Neuronal stem cell (in vitro differentiated cells): Measurements from ENCODE around the gene LY9. TPM values are rescaled to one million over a fixed set of nuclear protein-coding genes. Genes with fewer than 3 reads are reported as not detected.
A peak's percentile ranks its signal among the peaks of the same experiment; 100 is the strongest.

Experiments used
- DNase-seq: peaks from one replicate; pipeline ENCODE4 v3.0.0-alpha.2; 2013; ENCODE audit warnings: low spot score
- H2AFZ ChIP-seq: one replicate; pipeline ENCODE4 v1.6.1; 2013; ENCODE audit warnings: mild to moderate bottlenecking, low read length, inconsistent platforms
- H2AK5ac ChIP-seq: 2 replicates; pipeline ENCODE4 v1.6.1; 2013; ENCODE audit warnings: low read depth, mild to moderate bottlenecking, inconsistent platforms, low read length, moderate library complexity, mixed read lengths
- H2BK120ac ChIP-seq: 2 replicates; pipeline ENCODE4 v1.6.1; 2013; ENCODE audit warnings: low read depth, mild to moderate bottlenecking, inconsistent platforms, low read length, moderate library complexity, mixed read lengths
- H2BK12ac ChIP-seq: one replicate; pipeline ENCODE4 v1.6.1; 2013; ENCODE audit warnings: low read length, inconsistent platforms
- H2BK15ac ChIP-seq: 2 replicates; pipeline ENCODE4 v1.6.1; 2013; ENCODE audit warnings: mild to moderate bottlenecking, low read length, inconsistent platforms, mixed read lengths
- H2BK5ac ChIP-seq: one replicate; pipeline ENCODE4 v1.6.1; 2013; ENCODE audit warnings: inconsistent platforms, mild to moderate bottlenecking, low read length, moderate library complexity
- H3K14ac ChIP-seq: one replicate; pipeline ENCODE4 v1.6.1; 2013; ENCODE audit warnings: low read length, inconsistent platforms
- H3K18ac ChIP-seq: 2 replicates; pipeline ENCODE4 v1.6.1; 2013; ENCODE audit warnings: low read length, inconsistent platforms
- H3K23ac ChIP-seq: 2 replicates; pipeline ENCODE4 v1.6.1; 2013; ENCODE audit warnings: low read depth, mild to moderate bottlenecking, mixed read lengths, low read length, inconsistent platforms; ENCODE audit not compliant: poor library complexity
- H3K27ac ChIP-seq: replicated peaks from 3 replicates; pipeline ENCODE4 v1.5.1; 2013; ENCODE audit warnings: low read length, inconsistent platforms
- H3K27me3 ChIP-seq, 3 experiments: 2 replicates each; pipeline ENCODE4 v1.6.1; 2013; ENCODE audit warnings: low read length in 3 of 3, mild to moderate bottlenecking in 2 of 3, inconsistent platforms in 1 of 3, low read depth in 1 of 3, mixed read lengths in 1 of 3, moderate library complexity in 1 of 3; ENCODE audit not compliant: control insufficient read depth in 3 of 3, insufficient read depth in 3 of 3
- H3K36me3 ChIP-seq, 2 donors: replicated peaks in 1 of 2; 2 replicates each; pipeline ENCODE4 v1.6.1; 2013; ENCODE audit warnings: low read length in 2 of 2; ENCODE audit not compliant: control insufficient read depth in 2 of 2, insufficient read depth in 2 of 2
- H3K4ac ChIP-seq: 2 replicates; pipeline ENCODE4 v1.6.1; 2013; ENCODE audit warnings: inconsistent platforms, mild to moderate bottlenecking, low read length, moderate library complexity
- H3K4me1 ChIP-seq, 2 donors: 1 replicate in 1 of 2; 2 replicates in 1 of 2; pipeline ENCODE4 v1.6.1; 2013; ENCODE audit warnings: low read length in 2 of 2, low read depth in 1 of 2; ENCODE audit not compliant: control insufficient read depth in 2 of 2, insufficient read depth in 1 of 2
- H3K4me2 ChIP-seq: one replicate; pipeline ENCODE4 v1.6.1; 2013; ENCODE audit warnings: mild to moderate bottlenecking, low read length, inconsistent platforms; ENCODE audit not compliant: insufficient read depth, poor library complexity, severe bottlenecking
- H3K4me3 ChIP-seq, 2 donors: 2 replicates each; pipeline ENCODE4 v1.5.1; 2013; ENCODE audit warnings: low read length in 2 of 2, mild to moderate bottlenecking in 2 of 2, inconsistent platforms in 1 of 2, moderate library complexity in 1 of 2
- H3K79me1 ChIP-seq: one replicate; pipeline ENCODE4 v1.6.1; 2013; ENCODE audit warnings: low read depth, mild to moderate bottlenecking, inconsistent platforms, low read length, moderate library complexity
- H3K9ac ChIP-seq: one replicate; pipeline ENCODE4 v1.6.1; 2013; ENCODE audit warnings: mild to moderate bottlenecking, low read depth, low read length, inconsistent platforms; ENCODE audit not compliant: poor library complexity
- H3K9me3 ChIP-seq, 2 donors: replicated peaks in 1 of 2; 2 replicates each; pipeline versions ENCODE3 to v1.6.1; 2013; ENCODE audit warnings: low read length in 2 of 2, mild to moderate bottlenecking in 2 of 2, inconsistent platforms in 1 of 2, low read depth in 1 of 2, mixed read lengths in 1 of 2, moderate library complexity in 1 of 2; ENCODE audit not compliant: control insufficient read depth in 2 of 2, insufficient read depth in 1 of 2
- H4K8ac ChIP-seq: one replicate; pipeline ENCODE4 v1.6.1; 2013; ENCODE audit warnings: low read depth, mild to moderate bottlenecking, inconsistent platforms, low read length, moderate library complexity
- H4K91ac ChIP-seq: one replicate; pipeline ENCODE4 v1.6.1; 2013; ENCODE audit warnings: low read length, low read depth, mild to moderate bottlenecking, inconsistent platforms; ENCODE audit not compliant: poor library complexity
- WGBS, 2 donors: extraction: QIAGEN DNeasy Blood & Tissue Kit; methylation state at CpG; one replicate each; pipeline ENCODE4 v1.1.7; 2013; ENCODE audit warnings: missing lambda C conversion rate in 2 of 2, mixed read lengths in 1 of 2; ENCODE audit not compliant: insufficient read length in 2 of 2, insufficient replicate concordance in 1 of 2; ENCODE audit errors: extremely low coverage in 2 of 2; 5-methylcytosine and 5-hydroxymethylcytosine counted together
- polyA plus RNA-seq, 2 experiments: library from polyadenylated mRNA; stranded (reverse); fragments of 200-250 nt; gene quantifications; one replicate each; pipeline ENCODE4 v1.2.3, GENCODE V29; 2013

LY9 gene
- polyA plus RNA-seq (2013, experiment 1 of 2), result not detected
- not detected for polyA plus RNA-seq (2013, experiment 2 of 2)

DNA sequence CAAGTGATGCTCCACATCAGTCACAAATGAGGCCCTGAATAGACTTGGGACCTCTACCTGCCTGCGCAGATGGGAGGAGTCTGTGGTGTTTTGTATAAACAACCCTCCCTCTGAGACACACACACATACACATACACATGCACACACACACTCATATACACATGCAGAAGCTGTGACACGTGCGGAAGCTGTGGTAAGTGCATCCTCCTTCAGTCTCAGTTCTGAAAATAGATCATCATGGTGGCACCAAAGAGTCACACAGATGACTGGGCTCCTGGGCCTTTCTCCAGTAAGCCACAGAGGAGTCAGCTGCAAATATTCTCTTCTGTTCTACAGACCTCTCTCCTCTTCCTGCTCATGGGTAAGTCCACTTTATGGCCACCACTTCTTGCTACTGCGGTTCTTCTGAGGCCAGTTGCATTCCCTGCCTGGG, at the start of gene LY9:
LY9 (plus strand) TSS at position 224 of the 433 bp plus-strand sequence; CDS start at position 238, 14 bp downstream.
- H2BK12ac ChIP-seq, result no peak within 1 kb of the TSS
- no peak within 1 kb of the TSS for H3K4me2 ChIP-seq
- no peak within 1 kb of the TSS for H2BK120ac ChIP-seq
- H3K4me3 ChIP-seq, result no peak within 1 kb of the TSS
- H3K4ac ChIP-seq, result no peak within 1 kb of the TSS
- no peak within 1 kb of the TSS for H4K8ac ChIP-seq
- H3K79me1 ChIP-seq, result no peaks in the 10 kb centered on the region
- H3K36me3 ChIP-seq, result no peaks in the 10 kb centered on the region
- H3K14ac ChIP-seq, result peak within 1 kb of the TSS; percentile 42
- no peaks in the 10 kb centered on the region for H3K27me3 ChIP-seq
- peak within 1 kb of the TSS; percentile 17 for H3K18ac ChIP-seq
- no peak within 1 kb of the TSS for H2AK5ac ChIP-seq
- H3K4me1 ChIP-seq, result no peaks in the 10 kb centered on the region
- H4K91ac ChIP-seq, result no peak within 1 kb of the TSS
- H3K23ac ChIP-seq, result no peak within 1 kb of the TSS
- no peak within 1 kb of the TSS for H2AFZ ChIP-seq
- WGBS, 2 donors, result no CpG with 5 or more reads among the region's 4 CpGs
- no peak within 1 kb of the TSS for H3K9ac ChIP-seq
- no peak within 1 kb of the TSS for H3K27ac ChIP-seq
- no peak within 1 kb of the TSS for H2BK5ac ChIP-seq
- DNase-seq, result no peak
- H2BK15ac ChIP-seq, result no peak within 1 kb of the TSS
- peaks cover 0 to 2% of the 10 kb centered on the region in 2 donors for H3K9me3 ChIP-seq

DNA sequence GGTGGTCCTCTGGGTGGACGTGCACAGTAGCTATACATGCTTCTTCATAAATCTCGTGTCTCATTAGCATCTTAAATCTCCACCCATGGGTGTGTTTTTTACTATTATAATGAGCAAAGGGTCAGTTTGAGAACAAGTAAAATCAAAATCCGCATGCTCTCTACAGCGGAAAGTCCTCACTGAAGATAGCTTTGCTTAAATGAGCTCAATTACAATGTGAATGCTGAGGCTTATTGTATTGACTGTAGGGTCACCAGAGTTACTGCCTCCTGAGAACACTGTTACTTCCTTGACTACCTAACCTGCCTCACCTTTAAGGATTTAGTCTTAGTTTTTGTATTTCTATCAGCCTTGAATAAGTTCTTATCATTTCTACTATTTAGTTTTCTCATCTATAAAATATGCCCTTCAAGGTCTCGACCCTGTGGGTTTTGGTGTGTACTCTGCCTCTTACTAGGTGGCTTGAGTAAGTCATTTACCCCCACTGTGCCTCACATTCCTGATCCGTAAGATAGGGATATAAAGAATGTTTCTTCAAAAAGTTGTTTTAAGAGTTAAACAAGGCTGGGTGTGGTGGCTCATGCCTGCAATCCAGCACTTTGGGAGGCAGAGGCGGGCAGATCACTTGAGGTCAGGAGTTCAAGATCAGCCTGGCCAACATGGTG, 49.0 kb upstream of the LY9 start:
- Histone ChIP-seq H3K79me1 (no peaks in the 10 kb centered on the region), H3K4ac (no peak overlapping the region), H2BK120ac (no peak overlapping the region), H3K27ac (no peak overlapping the region), H3K9ac (no peak overlapping the region), H3K9me3 (no peaks in the 10 kb centered on the region), H3K23ac (no peak overlapping the region), H3K18ac (no peak overlapping the region), H3K4me2 (no peak overlapping the region), H3K14ac (no peak overlapping the region), H2BK15ac (no peak overlapping the region), H4K91ac (no peak overlapping the region), H3K27me3 (no peaks in the 10 kb centered on the region), H3K36me3 (no peaks in the 10 kb centered on the region), H3K4me1 (no peaks in the 10 kb centered on the region), H2AFZ (no peak overlapping the region), H2AK5ac (no peak overlapping the region), H2BK12ac (no peak overlapping the region), H4K8ac (no peak overlapping the region), H2BK5ac (no peak overlapping the region), H3K4me3 (no peak overlapping the region)
- no peak for DNase-seq
- no CpG with 5 or more reads among the region's 7 CpGs for WGBS, 2 donors

DNA sequence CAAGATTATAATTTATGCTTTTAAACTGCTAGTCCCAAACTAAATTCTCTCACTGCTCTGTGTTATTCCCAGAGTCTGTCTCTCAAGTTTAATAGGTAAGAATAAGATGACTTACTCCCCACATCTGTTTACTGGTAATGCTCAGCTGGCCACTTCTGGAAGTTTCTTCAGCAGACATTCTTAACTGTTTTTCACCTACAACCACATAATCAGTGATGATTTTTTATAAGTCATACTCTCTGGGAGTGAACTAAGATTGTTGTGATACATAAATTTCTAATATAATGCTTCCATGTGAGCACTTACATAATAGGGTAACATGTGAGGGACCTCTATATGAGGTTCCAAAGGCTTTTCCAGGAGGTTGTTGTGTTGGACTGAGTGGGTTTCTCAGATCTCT, 48.3 kb upstream of the LY9 start:
- Histone ChIP-seq H3K4me2 (no peak overlapping the region), H3K18ac (no peak overlapping the region), H2AK5ac (no peak overlapping the region), H3K9ac (no peak overlapping the region), H2BK15ac (no peak overlapping the region), H3K4ac (no peak overlapping the region), H2BK120ac (no peak overlapping the region), H3K4me3 (no peak overlapping the region), H3K79me1 (no peaks in the 10 kb centered on the region), H2BK5ac (no peak overlapping the region), H3K9me3 (no peaks in the 10 kb centered on the region), H3K4me1 (no peaks in the 10 kb centered on the region), H3K23ac (no peak overlapping the region), H2BK12ac (no peak overlapping the region), H3K14ac (no peak overlapping the region), H3K27ac (no peak overlapping the region), H4K91ac (no peak overlapping the region), H3K36me3 (no peaks in the 10 kb centered on the region), H4K8ac (no peak overlapping the region), H2AFZ (no peak overlapping the region), H3K27me3 (no peaks in the 10 kb centered on the region)
- DNase-seq, result no peak

DNA sequence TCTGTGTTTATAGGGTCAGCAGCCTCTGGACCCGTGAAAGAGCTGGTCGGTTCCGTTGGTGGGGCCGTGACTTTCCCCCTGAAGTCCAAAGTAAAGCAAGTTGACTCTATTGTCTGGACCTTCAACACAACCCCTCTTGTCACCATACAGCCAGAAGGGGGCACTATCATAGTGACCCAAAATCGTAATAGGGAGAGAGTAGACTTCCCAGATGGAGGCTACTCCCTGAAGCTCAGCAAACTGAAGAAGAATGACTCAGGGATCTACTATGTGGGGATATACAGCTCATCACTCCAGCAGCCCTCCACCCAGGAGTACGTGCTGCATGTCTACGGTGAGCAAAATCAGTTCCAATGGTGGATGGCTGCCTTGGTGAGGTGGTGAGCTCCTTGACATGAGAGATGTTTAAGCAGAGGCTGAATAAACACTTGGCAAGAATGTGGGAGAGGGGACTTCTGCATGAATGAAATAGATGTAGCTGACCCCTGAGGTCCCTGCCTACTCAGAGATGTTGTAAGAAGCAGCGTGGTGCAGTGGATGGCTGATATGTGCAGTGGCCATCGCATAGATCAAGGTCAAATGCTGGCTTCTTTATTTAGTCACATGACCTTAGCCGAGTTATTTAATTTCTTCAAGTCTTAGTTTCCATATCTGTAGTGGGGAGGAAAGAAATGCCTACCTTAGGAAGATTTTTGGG, 47.6 kb upstream of the LY9 start:
- DNase-seq, result no peak
- Histone ChIP-seq H2AK5ac (no peak overlapping the region), H3K4me2 (no peak overlapping the region), H3K18ac (no peak overlapping the region), H3K4ac (no peak overlapping the region), H3K27ac (no peak overlapping the region), H3K27me3 (no peaks in the 10 kb centered on the region), H3K9ac (no peak overlapping the region), H3K9me3 (no peaks in the 10 kb centered on the region), H3K4me1 (no peaks in the 10 kb centered on the region), H3K36me3 (no peaks in the 10 kb centered on the region), H3K4me3 (no peak overlapping the region), H3K79me1 (no peaks in the 10 kb centered on the region), H4K8ac (no peak overlapping the region), H3K23ac (no peak overlapping the region), H2BK12ac (no peak overlapping the region), H2BK120ac (no peak overlapping the region), H2BK5ac (no peak overlapping the region), H4K91ac (no peak overlapping the region), H2AFZ (no peak overlapping the region), H2BK15ac (no peak overlapping the region), H3K14ac (no peak overlapping the region)
- no CpG with 5 or more reads among the region's 10 CpGs for WGBS, 2 donors
